NCI-H128 (cell line): ENCODE measurements around the gene ZNF845.
"Not testable (repeated sequence)": the region's sequence is repeated elsewhere in the genome, so short reads cannot be mapped to it uniquely, and the experiment has no call there.

Experiments used
- DNase-seq: peaks from one replicate; lab custom pipeline; 2025; ENCODE audit not compliant: unreplicated experiment; lab: John Stamatoyannopoulos, UW

ZNF845 gene

DNA sequence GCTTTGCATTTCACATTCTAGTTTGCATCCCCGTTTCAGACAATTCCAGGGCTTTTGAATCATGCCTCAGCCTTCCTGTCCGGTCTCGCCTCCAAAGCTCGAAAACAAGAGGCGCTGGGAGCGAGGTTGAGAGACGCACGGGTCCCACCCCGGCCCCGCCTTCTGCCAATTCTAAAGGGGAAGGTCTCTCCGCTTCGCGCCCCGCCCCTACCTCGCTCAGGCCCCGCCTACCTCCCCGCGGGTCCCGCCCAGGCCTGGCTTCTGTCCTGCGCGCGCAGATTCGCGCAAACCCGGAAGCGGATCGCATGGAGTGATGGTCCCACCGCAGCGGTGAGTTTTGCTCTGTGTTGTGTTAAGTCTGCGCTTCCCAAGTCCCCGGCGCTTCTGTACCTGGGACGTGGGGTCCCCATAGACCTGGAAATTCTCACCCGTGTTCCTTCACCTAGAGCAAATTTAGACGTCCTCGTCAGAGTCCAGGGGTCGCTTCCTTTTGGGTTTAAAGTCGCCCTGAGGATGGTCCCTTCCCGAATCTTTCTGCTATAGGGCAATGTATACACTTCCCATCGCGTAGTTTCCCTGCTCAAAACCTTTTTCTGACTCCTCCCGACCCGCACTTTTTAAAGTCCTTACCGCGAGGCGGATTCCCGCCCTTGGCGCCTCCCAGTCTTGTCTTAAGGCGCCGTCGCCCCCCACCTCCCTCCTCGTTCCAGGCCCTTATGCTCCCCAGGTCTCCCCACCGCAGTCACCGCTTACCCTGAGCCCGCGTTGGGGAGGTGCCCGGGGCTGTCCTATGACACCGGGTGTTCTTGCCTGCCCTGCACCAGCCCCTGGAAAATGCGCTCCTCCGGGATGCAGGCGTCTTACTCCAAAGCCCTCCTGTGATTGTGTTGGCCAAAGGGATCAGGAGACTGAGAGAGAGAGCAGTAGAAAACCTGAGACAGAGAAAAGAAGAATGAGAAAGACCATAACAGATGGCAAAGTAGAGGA lies at the start of gene ZNF845:
Gene ZNF845, plus strand, starts transcription at position 287 of the 987 bp plus-strand sequence. CDS start 7,559 bp downstream, outside the sequence.
- DNase-seq: peak; percentile 84

DNA sequence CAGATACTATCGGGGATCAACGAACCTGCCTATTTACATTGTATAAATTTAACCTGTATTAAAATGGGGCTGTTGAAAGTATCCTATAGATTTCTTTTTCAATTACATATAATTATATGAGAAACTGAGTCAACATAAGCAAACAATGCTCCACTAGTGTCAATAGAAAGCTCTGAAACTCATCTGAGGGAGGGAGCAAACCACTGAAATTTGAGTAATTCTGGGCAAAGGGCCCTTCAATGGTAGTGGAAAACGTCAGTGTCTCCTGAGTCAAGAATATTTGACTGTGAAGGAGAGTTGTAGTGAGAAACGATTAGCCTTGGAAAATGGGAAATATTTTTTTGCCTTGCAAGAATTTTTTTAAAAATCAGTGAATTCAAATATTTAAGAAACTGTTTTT lies 48.5 kb upstream of the ZNF845 start:
- DNase-seq: no peak

DNA sequence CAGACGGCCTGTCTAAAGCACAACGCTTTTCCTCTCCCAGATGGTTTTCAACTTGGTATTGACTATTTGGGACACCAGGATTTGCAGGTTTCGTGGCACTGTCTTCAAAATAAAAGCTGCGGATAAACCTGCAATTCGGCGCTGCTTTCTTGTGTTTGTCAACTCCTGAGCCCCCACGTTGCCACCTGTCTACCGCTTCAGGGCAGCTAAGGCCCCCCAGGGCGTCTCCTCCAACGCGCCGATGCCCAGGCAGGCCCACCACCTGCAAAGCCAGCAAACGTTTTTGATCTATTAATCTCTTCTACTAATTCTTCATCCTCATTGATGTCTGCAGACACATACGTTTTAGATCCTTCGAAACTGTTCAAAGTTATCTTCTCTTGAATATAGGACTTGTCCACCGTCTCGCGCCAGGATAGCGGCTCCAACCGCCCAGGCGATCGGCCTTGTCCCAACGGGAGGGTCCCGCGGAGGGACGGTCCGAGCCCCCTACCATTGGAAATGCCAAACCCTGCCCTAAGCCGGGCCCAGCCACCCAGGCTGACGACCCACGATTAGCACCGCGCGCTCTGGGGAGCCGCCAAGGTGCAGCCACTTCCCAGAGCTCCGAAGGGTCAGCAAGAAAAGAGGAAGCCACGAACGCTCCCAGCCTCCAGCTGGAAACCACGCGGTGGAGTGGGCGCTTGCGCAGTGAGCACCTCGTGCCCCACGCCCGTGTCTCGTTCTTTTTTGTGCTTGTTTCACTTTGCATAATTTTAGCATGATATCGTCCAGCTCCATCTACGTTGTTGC lies 42.6 kb upstream of the ZNF845 start:
- no peak for DNase-seq

DNA sequence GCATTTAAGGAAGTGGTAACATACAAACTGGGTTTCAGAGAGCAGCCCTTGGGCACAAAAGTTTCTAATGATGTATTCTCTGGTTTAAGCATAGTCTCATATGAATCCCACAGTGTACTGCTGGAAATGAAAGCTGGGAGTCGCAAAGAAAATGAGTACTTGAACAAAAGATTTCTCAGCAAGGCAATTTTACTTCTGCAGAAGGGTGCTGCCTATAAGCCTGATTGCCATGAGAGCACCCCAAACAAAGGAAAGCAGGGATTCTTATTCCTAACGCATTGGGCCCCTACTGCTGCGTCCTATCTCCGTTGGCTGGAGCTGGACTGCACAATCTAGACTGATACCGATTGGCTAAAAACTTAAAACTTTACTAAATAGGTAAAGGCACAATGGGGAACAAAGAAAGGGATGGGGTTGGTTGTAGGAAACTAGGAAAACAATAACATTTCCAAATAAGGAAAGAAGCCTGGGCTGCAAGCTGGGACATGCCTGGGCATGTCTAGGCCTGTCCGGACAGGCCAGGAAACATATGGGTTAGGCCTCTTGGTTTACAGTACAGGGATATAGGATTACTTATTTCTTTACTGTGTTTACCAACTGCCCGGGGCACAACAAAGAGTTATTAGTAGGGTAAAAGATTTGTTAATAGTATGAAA lies 38.6 kb upstream of the ZNF845 start:
- DNase-seq: no peak

DNA sequence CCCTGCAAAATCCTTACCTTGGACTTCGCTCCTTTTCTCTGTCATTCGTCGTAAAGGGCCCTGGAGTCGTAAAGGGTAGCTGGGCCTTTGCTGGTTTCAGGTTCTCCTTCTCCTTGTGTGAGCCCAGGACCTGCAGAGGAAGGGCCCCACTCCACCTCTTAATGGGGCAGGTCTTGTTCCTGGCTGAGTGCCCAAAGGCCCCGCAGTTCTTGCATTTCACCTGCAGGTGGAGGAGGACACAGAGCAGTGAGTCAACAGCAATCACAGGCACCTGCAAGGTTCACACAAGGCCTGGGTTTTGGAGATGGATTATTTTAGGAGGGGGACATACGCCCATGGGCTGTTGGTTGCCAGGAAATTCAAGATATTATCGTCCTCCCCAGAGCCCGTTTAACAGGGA lies 32.2 kb upstream of the ZNF845 start:
- not testable (repeated sequence) for DNase-seq

DNA sequence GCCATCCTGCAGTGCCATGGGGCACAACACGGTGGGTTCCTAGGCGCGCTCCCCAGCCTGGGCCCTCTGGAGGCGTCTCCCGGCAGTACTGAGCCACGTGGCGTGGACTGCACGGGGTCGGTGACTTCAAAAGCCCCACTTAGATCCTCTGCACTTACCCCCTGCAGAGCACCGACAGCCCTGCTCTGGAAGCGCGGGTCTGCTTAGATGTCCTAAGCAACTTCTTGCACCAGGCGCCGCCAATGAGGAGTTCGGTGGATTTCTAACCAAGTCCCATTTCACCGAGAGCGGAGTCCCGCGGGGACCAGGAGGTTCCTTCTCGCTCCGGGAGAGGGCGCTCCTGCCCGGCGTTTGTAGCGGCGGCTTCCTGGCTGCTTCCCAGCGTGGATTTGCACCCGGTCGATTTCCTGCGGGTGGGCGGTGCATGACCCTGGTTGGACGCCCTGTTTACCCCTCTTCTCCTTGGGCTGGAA lies 25.2 kb upstream of the ZNF845 start:
- no peak for DNase-seq

DNA sequence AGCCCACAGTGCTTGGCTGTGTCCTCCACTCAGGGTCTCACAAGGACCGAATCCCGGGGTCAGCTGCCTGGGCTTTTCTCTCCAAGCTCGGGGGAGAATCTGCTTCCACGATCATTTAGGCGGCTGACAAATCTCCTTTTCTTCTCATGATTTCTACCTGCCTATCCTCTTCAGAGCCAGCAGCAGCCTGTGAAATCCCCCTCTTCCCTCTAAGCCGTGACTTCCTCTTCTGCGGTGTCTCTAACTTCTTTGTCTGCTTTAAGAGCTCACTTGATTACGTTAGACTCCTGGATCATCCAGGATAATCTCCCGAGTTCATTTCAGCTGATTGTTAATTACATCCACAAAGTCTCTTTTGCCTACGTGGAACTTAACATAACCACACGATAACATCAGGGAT lies 22.5 kb upstream of the ZNF845 start:
- no peak for DNase-seq

DNA sequence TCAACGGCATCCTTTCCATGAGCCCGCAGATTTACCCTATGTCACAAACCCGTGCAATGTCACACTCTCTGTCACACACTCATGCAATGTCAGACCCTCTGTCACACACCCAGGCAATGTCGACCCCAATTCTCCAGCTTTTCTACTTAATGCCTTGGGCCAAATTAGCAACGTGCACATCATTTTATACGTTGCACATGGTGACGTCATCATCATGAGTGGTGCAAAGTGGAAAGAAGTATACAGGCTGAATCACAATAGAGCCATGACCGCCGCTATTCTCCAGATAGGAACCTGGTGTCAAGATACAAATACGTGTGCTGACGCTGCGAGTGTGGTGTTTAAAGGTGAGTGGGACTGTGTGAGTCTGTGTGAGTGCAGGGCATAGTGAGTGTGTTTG lies 21.7 kb upstream of the ZNF845 start:
- DNase-seq: no peak

DNA sequence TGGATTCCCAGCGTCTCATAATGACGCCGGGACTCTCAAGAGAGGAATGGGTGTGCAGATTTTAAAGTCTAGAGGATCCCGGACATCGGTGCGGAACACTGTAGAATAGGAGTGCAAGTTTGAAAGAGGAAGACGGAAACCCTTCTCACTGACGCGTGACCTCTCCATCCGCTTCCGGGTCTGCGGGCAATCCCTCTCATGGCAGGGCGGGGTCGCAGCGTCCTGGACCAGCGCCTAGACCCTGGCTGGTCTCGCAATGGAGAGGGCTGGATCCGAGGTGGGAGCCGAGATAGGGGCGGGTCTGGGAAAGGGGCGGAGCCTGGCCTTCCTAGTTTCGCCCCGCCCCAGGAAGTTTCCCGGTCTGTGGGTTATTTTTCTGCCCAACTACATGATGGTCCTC lies 4.6 kb upstream of the ZNF845 start:
- no peak for DNase-seq

DNA sequence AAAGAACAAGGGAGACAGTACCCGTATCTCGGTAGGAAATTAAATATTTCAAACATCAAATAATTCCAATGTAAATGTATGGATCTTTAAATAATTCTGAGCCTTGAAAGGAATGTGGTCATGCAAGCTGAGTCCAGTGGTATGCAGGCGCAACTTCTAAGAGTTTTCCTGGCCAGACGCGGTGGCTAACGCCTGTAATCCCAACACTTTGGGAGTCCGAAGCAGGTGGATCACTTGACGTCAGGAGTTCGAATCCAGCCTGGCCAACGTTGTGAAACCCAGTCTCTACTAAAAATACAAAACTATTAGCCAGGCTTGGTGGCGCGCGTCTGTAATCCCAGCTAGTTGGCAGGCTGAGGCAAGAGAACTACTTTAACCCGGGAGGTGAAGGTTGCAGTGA lies 1.1 kb upstream of the ZNF845 start:
- no peak for DNase-seq

DNA sequence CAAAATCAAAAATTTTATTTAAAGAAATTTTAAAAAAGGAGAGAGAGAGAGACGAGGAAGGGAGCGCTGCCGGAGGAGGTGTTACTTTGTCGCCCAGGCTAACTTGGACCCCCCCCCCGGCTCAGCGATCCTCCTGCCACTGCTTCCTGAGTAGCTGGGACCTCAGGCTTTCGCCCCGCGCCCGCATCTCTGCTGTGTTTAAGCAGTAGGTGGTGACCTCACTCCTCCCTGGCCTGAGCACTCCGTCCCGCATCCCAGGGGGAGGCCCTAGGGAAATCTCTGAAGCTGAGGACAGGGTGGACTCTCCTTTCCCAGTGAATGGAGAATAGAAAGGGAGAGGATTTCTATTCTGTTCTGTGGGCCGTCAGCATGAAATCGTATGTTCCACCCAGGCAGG lies 485 bp upstream of the ZNF845 start:
- no peak for DNase-seq

DNA sequence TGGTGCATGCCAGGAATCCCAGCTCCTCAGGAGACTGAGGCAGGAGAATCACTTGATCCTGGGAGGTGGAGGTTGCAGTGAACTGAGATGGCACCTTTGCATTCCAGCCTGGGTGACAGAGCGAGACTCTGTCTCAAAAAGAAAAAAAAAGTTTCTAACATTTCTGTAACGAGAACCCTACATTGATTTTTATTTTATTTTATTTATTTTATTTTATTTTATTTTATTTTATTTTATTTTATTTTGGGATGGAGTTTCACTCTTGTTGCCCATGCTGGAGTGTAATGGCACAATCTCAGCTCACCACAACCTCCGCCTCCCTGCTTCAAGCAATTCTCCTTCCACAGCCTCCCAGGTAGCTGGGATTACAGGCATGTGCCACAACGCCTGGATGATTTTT lies 10.9 kb downstream of the ZNF845 start:
- DNase-seq: not testable (repeated sequence)

DNA sequence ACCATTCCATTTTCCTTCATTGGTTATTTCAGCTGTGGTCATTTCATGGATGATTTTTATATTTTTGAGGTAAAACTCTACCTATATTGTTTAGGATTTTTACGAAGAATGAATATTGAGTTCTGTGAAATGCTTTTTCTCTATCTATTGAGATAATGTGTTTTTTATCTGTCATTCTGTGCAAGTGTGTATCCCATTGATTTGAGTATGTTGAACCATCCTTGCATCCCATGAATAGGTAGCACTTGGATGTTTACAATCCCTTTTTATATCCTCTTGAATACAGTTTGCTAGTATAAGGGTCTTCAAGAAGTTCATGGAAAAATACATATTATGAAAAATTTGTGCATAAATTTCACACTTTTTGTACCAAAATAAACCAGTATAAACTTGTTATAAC lies 22.2 kb downstream of the ZNF845 start:
- no peak for DNase-seq

DNA sequence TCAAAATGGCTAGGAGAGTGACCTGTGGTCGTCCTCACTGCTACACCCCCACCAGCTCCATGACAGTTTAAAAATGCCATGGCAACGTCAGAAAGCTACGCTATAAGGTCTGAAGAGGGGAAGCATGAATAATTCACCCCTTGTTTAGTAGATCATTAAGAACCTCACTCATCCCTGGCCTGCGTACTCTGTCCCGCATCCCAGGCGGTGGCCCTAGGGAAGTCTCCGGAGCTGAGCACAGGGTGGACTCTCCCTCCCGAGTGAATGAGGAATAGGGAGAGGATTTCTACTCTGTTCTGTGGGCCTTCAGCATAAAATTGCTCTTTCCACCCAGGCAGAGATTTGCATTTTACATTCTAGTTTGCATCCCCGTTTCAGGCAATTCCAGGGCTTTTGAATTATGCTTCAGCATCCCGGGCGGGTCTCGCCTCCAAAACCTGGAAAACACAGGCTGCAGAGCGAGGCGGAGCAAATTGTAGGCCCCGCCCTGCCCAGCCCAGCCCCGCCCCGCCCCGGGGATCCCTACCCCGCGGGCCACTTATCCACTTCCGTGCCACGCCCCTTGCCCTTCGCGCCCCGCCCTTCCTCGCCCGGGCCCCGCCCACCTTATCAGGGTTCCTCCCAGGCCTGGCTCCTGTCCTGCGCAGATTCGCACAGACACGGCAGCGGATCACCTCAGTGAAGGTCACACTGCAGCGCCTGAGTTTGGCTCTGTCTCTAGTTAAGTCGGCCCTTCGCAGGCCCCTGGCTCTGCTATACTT lies 24.5 kb downstream of the ZNF845 start:
- no peak for DNase-seq

DNA sequence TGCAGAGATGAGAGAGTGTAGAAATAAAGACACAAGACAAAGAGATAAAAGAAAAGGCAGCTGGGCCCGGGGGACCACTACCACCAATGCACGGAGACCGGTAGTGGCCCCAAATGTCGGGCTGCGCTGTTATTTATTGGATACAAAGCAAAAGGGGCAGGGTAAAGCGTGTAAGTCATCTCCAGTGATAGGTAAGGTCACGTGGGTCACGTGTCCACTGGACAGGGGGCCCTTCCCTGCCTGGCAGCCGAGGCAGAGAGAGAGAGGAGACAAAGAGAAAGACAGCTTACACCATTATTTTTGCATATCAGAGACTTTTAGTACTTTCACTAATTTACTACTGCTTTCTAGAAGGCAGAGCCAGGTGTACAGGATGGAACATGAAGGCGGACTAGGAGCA lies 26.5 kb downstream of the ZNF845 start:
- not testable (repeated sequence) for DNase-seq

DNA sequence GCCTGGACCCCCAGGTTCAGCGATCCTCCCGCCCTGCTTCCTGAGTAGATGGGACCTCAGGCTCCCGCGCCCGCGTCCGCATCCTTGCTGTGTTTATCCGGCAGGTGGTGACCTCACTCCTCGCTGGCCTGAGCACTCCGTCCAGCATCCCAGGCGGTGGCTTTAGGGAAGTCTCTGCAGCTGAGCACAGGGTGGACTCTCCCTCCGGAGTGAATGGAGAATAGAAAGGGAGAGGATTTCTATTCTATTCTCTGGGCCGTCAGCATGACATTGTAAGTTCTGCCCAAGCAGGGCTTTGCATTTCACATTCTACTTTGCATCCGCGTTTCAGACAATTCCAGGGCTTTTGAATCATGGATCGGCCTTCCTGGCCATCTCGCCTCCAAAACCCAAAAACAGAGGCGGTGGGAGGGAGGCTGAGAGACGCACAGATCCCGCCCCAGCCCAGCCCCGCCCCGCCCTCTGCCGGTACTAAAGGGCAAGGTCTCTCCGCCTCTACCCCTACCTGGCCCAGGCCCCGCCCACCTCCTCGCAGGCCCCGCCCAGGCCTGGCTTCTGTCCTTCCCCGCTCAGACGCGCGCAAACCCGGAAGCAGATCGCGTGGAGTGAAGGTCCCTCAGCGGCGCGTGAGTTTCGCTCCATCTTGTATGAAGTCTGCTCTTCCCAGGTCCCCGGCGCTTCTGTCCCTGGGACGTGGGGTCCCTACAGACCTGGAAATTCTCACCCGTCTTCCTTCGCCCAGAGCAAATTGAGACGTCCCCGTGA lies 31.8 kb downstream of the ZNF845 start, which contains the start of gene ZNF525:
Gene ZNF525, plus strand, starts transcription at position 572 of the 765 bp plus-strand sequence. CDS start 6,577 bp downstream, outside the sequence.
- peak; percentile 80 for DNase-seq

DNA sequence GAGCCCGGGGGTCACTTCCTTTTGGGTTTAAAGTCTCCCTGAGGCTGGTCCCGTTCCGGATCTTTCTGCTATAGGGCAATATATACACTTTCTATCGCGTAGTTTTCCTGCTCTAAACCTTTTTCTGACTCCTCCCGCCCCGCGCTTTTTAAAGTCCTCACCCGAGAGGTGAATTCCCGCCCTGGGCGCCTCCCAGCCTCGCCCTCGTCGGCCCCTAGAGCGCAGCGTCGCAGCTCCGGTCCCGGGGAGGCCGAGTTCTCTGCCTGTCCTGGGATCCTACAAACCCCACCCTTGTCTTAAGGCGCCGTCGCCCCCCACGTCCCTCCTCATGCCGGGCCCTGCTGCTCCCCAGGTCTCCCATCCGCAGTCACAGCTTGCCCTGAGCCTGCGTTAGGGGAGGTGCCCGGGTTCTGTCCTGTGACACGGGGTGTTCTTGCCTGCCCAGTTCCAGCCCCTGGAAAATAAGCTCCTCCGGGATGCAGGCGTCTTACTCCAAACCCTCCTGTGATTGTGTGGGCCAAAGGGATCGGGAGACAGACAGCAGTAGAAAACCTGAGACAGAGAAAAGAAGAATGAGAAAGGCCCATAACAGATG lies 32.4 kb downstream of the ZNF845 start:
- DNase-seq: no peak

DNA sequence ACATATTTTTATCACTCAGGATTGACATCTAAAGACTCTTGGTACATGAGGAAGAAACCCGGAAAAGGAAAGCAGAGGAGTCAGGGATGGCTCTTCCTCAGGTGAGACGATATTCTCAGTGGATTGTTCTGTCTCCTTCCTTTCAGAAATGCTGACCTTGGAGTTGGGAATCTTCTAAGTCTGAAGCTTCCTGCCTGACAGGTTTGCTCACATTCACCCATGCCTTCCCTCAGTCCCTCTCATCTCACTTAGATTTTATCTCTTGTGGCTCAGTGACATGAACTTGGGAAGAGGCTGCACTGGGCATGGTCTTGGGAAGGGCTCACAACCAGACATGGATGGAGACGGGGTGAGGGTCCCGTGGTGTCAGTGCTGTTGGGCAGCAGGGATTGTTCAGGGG lies 38.6 kb downstream of the ZNF845 start:
- no peak for DNase-seq

DNA sequence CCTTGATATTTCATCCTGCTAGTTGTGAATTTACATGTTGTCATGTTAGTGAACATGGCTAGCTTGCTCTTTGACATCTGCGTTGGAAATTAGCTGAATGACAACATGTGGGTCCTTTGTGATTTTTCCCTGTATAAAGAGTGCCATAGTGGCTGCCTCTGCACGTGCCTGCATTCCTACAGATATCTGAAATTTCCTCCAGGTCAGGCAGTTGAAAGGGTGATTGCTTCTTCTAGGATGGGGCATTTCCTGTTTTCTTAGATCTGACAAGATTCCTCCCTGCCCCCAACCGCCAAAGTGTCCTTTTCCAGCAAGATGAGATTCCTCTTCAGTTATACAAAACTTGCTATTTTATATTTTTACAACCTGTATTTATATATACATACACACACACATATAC lies 40.7 kb downstream of the ZNF845 start:
- DNase-seq: no peak
